ENCODE data around the gene HOOK1.
"Not testable (repeated sequence)": the region's sequence is repeated elsewhere in the genome, so short reads cannot be mapped to it uniquely, and the experiment has no call there.

HOOK1 gene

DNA sequence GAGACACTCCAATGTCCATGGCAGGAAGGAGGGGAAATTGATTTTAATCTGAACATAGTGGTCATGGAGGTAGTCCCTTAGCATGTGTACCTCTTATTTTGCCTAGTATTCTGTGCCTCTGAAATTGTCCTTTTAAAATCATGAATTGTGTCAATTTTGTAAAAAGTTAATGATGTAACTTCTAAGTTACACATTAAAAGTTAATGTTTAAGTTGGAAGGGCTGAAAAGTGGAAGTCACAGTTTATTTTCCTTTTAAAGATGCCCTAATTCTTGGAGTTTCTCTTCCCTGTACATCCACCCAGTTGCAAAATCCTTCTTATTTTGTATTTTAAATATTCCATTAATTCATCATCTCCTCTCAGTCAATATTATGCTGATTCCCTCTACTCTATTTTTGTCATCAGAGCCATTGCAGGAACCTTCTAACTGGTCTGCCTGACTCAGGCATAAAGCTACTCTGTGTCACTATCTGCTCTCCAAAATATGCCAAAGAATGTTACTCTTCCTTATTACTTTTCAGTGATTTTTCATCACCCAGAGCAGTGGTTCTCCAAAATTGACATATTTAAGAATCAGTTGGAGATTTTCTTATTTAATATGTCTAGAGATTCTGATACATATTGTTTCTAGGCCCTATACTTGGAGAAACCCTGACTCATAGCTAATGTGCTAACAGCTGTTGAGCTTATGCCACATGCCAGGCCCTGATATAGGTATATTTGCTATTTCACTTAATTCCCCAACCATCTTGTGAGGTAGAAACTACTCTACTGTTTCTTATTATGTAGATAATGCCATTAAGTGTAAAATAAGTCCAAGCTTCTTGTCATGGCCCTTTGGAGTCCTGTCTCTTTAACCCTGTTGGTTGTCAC is 5.1 kb downstream of the HOOK1 start:
- DNase-seq (ENCODE audit: low read depth, low spot score) = no peak

GRCh38 chr1:59827055-59827643 is 12.4 kb downstream of the HOOK1 start:
- DNase-seq (ENCODE audit: low read depth, low spot score) = no peak

- no peak for DNase-seq (ENCODE audit: low read depth, low spot score)
These were observed 13.4 kb downstream of the HOOK1 start for GRCh38 chr1:59828160-59828559.

- no peak for DNase-seq (ENCODE audit: low read depth, low spot score)
These were observed 16.8 kb downstream of the HOOK1 start for GRCh38 chr1:59831529-59831928.

DNA sequence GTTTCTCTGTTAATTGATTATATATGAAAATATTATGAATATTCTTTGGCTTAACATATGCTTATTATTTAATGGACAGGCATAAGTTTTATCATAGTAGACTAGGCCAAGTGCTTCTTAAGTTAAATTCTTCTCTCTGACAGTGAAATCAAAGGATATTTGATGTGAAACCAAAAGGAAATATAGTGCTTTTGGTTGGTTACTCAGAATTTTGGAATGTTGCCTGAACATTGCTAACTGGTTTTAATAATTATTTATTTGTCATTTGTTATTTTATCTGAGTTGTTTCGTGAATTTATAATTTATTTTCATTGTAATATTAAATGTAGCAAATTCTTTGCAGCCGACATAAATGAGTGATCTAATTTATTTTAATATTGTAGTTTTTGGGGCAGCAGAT is 18.3 kb downstream of the HOOK1 start:
- no peak for DNase-seq (ENCODE audit: low read depth, low spot score)

DNA sequence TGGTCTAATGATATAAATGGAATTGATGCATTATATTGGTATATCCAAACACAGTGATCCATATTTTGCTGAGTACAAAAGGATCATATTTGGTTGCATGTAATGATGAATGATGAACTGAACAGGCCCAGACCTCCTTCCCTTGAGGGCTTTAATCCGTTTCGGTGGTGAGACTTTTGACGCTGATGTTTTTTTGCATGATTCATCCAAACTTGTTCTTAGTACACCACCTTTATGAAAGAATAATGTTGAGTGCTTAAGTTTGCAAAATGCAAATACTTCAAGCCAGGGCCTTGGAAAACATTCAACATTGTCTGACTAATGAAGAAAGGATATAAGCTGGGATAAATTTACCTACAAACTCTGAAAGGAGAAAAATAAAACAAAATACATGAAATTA is 19.2 kb downstream of the HOOK1 start:
- no peak for DNase-seq (ENCODE audit: low read depth, low spot score)

DNA sequence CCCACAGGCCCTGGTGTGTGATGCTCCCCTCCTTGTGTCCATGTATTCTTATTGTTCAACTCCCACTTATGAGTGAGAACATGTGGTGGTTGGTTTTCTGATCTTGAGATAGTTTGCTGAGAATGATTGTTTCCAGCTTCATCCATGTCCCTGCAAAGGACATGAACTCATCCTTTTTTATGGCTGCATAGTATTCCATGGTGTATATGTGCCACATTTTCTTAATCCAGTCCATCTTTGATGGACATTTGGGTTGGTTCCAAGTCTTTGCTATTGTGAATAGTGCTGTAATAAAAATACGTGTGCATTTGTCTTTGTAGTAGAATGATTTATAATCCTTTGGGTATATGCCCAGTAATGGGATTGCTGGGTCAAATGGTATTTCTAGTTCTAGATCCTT is 23.1 kb downstream of the HOOK1 start:
- DNase-seq (ENCODE audit: low read depth, low spot score) = not testable (repeated sequence)

GRCh38 chr1:59845091-59845490 is 30.3 kb downstream of the HOOK1 start:
- DNase-seq (ENCODE audit: low read depth, low spot score) = no peak

DNA sequence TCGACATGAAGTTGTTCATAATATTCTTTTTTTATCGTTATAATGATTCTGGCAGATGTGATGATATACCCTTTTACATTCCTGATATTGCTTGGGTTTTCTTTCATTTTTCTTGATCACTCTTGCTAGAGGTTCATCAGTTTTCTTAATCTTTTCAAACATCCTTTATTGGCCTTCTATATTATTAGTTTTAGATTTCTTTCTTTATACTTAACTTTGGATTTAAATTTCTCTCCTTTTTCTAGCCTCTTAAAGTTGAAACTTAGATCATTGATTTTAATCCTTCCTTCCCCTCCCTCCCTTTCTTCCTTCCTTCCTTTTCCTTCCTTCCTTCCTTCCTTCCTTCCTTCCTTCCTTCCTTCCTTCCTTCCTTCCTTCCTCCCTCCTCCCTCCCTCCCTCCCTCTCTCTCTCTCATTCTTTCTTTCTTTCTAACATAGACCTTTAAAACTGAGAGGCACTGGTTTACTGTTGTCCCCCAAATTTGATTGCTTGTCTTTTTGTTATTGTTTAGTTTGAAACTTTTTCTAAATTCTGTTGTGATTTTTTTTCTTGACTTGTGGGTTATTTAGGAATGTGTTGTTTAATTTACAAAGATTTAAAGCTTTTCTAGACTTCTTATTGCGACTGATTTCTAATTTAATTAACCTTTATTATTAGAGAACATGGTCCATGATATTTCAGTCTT is 31.6 kb downstream of the HOOK1 start:
- no peak for DNase-seq (ENCODE audit: low read depth, low spot score)

- DNase-seq (ENCODE audit: low read depth, low spot score) = no peak
These were observed 32.1 kb downstream of the HOOK1 start for GRCh38 chr1:59846895-59847282.

DNA sequence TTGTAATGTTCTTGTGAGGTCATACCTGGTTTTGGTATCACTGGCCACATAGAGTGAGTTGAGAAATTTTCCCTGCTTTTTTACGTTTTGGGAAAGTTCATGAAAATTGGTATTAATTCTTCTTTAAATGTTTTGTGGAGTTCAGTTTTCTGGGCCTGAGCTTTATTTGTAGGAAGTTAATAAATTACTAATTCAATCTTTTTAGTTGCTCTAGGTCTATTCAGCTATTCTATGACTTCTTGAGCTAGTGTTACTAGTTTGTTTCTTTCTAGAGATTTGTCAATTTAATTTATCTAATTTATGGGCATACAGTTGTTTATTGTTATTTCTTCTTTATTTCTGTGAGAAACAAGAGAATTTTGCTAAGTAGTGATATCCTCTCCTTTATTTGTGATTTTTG is 37.4 kb downstream of the HOOK1 start:
- no peak for DNase-seq (ENCODE audit: low read depth, low spot score)

- not testable (repeated sequence) for DNase-seq (ENCODE audit: low read depth, low spot score)
These were observed 40.5 kb downstream of the HOOK1 start for GRCh38 chr1:59855297-59855696.

GRCh38 chr1:59856725-59857338 is 42.1 kb downstream of the HOOK1 start:
- no peak for DNase-seq (ENCODE audit: low read depth, low spot score)

GRCh38 chr1:59857679-59858354 is 43.1 kb downstream of the HOOK1 start:
- DNase-seq (ENCODE audit: low read depth, low spot score) = no peak

DNA sequence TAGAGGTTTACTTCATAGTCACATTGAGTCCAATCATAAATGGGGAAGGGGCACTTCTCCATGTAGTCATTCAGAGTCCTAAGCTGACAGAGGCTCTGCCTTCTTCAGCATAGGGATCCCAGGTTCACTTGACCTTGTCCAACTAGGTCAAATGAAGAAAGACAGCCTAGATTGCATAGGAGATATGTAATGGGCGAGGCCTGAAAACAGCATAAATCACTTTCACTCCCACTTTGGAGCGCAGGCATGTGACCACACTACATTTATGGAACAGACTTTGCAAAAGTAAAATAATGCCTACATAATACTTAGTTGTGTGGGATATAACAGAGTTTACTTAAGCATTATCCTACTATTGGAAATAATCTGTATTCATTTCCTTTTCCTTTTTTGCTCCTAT is 51.7 kb downstream of the HOOK1 start:
- DNase-seq (ENCODE audit: low read depth, low spot score) = no peak

DNA sequence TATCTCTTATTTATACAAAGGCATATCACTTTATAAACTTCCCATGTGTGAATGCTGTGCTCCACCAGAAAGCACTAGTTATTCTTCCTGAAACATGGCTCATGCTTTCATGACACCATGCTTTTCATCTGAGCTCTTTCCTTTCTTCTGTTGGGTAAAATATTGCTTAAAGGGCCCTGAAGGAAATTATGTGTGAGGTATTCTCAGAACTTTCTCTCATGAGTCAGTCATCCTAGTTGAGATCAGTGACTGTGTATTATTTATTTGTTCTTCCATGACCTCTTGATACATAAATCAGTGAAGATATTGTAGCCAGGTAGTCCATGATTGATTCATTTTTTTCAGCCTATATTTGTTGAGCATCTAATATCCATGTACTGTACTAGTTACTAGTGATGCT is 57.0 kb downstream of the HOOK1 start:
- no peak for DNase-seq (ENCODE audit: low read depth, low spot score)

GRCh38 chr1:59877108-59877682 is 62.4 kb downstream of the HOOK1 start:
- no peak for DNase-seq (ENCODE audit: low read depth, low spot score)

- no peak for DNase-seq (ENCODE audit: low read depth, low spot score)
These were observed 63.6 kb downstream of the HOOK1 start for GRCh38 chr1:59878370-59878769.

DNA sequence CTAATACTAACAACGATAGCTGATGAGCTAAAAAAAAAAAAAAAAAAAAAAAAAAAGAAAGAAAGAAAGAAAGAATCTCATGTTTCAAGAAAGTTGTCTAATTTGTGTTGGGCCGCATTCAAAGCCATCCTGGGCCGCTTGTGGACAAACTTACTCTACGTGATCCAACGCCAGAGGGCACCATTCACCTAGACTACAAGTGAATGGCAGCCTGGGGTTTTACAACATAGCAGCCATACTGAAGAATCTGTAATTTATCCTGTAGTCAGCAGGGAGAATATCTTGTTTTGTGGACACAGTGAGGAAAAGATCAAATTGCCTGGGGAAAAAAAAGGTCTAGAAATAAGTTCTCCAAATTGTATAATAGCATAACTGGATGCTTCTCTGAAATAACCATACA is 64.8 kb downstream of the HOOK1 start:
- DNase-seq (ENCODE audit: low read depth, low spot score) = no peak

- DNase-seq (ENCODE audit: low read depth, low spot score) = no peak
These were observed 65.3 kb downstream of the HOOK1 start for GRCh38 chr1:59879996-59880505.

- no peak for DNase-seq (ENCODE audit: low read depth, low spot score)
These were observed 66.0 kb downstream of the HOOK1 start for GRCh38 chr1:59880735-59881134.
